Suprapubic skin (tissue), 4 donors: ENCODE data around the gene DDAH1. TPM values are rescaled to one million over a fixed set of nuclear protein-coding genes. Genes with fewer than 3 reads are reported as not detected.

Experiments
- DNase-seq, 2 donors: peaks; one replicate each; pipeline ENCODE4 v3.0.0-alpha.2; 2019; ENCODE audit warnings: low spot score in 2 of 2
- H3K27ac ChIP-seq: fragments of 200-600 bp; sonication (generic); one replicate; pipeline ENCODE4 v1.5.1; 2019
- H3K27me3 ChIP-seq: fragments of 200-600 bp; sonication (generic); one replicate; pipeline ENCODE4 v1.5.1; 2019
- H3K36me3 ChIP-seq: fragments of 200-600 bp; sonication (generic); one replicate; pipeline ENCODE4 v1.5.1; 2019
- H3K4me1 ChIP-seq: fragments of 200-600 bp; sonication (generic); one replicate; pipeline ENCODE4 v1.5.1; 2019
- H3K4me3 ChIP-seq: fragments of 200-600 bp; sonication (generic); one replicate; pipeline ENCODE4 v1.5.1; 2019; ENCODE audit warnings: mild to moderate bottlenecking
- H3K9me3 ChIP-seq: fragments of 200-600 bp; sonication (generic); one replicate; pipeline ENCODE4 v1.5.1; 2019
- EP300 ChIP-seq: sonication (generic); formaldehyde crosslinking; IDR thresholded peaks from one replicate; pipeline ENCODE4 v1.6.1; 2017; ENCODE audit warnings: antibody characterized with exemption
- POLR2A ChIP-seq, 2 donors: fragments of 450-650 bp; IDR thresholded peaks; one replicate each; pipeline ENCODE4 v1.6.1; 2017; ENCODE audit warnings: antibody characterized with exemption in 2 of 2, mild to moderate bottlenecking in 2 of 2, moderate library complexity in 2 of 2
- POLR2AphosphoS5 ChIP-seq, 3 donors: sonication (generic); formaldehyde crosslinking; IDR thresholded peaks; one replicate each; pipeline ENCODE4 v1.6.1; 2017; ENCODE audit warnings: antibody characterized with exemption in 3 of 3
- WGBS: methylation state at CpG from one replicate; pipeline ENCODE4 v1.1.5; 2018; 5-methylcytosine and 5-hydroxymethylcytosine counted together
- total RNA-seq, 4 donors: library from RNA; depleted of rRNA; stranded (reverse); fragments of >200 nt; gene quantifications; one replicate each; pipeline ENCODE4 v1.1.0, GENCODE V29; 2016
- TF ChIP-seq, protein P1 (sequence below), 2 donors: fragments of 200-600 bp in 1 of 2; fragments of 450-650 bp in 1 of 2; sonication (generic) in 1 of 2; IDR thresholded peaks; one replicate each; pipeline ENCODE4 v1.5.1; 2016 to 2019; ENCODE audit warnings: antibody characterized with exemption in 2 of 2, mild to moderate bottlenecking in 1 of 2, moderate library complexity in 1 of 2

Gene DDAH1
- total RNA-seq, 4 donors from 2014 or later, result 10.4 to 19.6 (median 15.5) TPM

- Histone ChIP-seq H3K4me3 (no peak overlapping the region), H3K4me1 (peaks cover 65% of the 10 kb centered on the region), H3K9me3 (no peaks in the 10 kb centered on the region), H3K27me3 (peaks cover 5% of the 10 kb centered on the region), H3K27ac (peak overlapping the region; percentile 41), H3K36me3 (no peaks in the 10 kb centered on the region)
- WGBS, result 52% methylated on average over 5 of the region's 5 CpGs
- no peak for TF ChIP-seq POLR2A (IDR thresholded peaks at IDR 0.05)
- TF ChIP-seq, protein P1, sequence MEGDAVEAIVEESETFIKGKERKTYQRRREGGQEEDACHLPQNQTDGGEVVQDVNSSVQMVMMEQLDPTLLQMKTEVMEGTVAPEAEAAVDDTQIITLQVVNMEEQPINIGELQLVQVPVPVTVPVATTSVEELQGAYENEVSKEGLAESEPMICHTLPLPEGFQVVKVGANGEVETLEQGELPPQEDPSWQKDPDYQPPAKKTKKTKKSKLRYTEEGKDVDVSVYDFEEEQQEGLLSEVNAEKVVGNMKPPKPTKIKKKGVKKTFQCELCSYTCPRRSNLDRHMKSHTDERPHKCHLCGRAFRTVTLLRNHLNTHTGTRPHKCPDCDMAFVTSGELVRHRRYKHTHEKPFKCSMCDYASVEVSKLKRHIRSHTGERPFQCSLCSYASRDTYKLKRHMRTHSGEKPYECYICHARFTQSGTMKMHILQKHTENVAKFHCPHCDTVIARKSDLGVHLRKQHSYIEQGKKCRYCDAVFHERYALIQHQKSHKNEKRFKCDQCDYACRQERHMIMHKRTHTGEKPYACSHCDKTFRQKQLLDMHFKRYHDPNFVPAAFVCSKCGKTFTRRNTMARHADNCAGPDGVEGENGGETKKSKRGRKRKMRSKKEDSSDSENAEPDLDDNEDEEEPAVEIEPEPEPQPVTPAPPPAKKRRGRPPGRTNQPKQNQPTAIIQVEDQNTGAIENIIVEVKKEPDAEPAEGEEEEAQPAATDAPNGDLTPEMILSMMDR (IDR thresholded peaks at IDR 0.05), result no peak
- TF ChIP-seq EP300, result no peak
- TF ChIP-seq POLR2AphosphoS5 (IDR thresholded peaks at IDR 0.05), result no peak
- no peak for DNase-seq
Measured at GRCh38 chr1:85461216-85461918, 3.6 kb downstream of the DDAH1 start.

DNA sequence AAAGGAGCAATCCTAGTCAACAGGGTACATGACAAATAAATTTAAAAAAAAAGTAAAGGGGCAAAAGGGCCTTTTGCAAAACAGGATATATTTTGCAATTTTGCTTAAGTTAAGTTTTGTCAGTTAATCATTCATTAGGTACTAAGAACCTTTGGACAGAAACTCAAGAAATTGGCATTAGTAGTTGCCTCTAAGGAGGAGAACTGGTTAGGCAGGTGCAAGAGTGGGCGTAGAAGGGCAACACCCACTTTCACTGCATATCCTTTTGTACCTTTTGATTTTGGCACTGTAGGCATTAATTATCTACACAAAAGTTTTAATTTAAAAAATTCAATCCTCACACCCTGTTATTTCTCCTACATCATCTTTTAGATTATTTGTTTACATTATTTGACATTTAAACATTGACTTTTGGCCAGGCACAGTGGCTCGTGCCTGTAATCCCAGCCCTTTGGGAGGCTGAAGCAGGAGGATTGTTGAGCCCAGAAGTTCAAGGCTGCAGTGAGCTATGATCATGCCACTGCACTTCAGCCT is 4.3 kb downstream of the DDAH1 start:
- Histone ChIP-seq H3K4me3 (no peak overlapping the region), H3K4me1 (peaks cover 62% of the 10 kb centered on the region), H3K9me3 (no peaks in the 10 kb centered on the region), H3K36me3 (no peaks in the 10 kb centered on the region), H3K27ac (peak overlapping the region; percentile 41), H3K27me3 (peaks cover 5% of the 10 kb centered on the region)
- no peak for DNase-seq
- 50% methylated on average over 2 of the region's 2 CpGs for WGBS
- TF ChIP-seq, protein P1 (IDR thresholded peaks at IDR 0.05), result no peak
- TF ChIP-seq POLR2A (IDR thresholded peaks at IDR 0.05), result no peak
- no peak for TF ChIP-seq EP300
- TF ChIP-seq POLR2AphosphoS5 (IDR thresholded peaks at IDR 0.05), result no peak

DNA sequence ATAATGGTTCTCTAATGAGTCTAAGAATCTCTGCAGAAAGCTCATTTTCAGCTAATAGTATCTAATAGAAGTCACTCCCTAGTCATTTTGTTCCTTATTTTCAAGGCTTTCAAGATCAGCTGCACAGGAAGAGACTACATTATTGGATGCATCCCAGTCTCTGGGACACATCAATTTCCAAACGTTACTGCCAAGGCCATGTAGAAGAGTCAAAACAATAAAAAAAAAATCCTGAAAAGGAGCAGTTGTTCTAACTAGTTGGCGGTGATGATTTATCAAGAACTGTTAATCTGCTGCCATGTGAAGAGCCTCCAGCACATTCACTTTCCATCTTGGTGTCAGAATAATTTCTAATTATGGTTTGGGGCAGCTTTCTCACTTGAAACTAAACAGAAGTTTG is 5.7 kb downstream of the DDAH1 start:
- WGBS, result 22% methylated on average over 2 of the region's 2 CpGs
- no peak for DNase-seq
- TF ChIP-seq EP300, result no peak
- TF ChIP-seq, protein P1 (IDR thresholded peaks at IDR 0.05), result no peak
- no peak for TF ChIP-seq POLR2AphosphoS5 (IDR thresholded peaks at IDR 0.05)
- TF ChIP-seq POLR2A (IDR thresholded peaks at IDR 0.05), result no peak
- H3K27ac ChIP-seq, result no peak overlapping the region
- H3K36me3 ChIP-seq, result no peaks in the 10 kb centered on the region
- no peaks in the 10 kb centered on the region for H3K9me3 ChIP-seq
- H3K4me1 ChIP-seq, result peaks cover 53% of the 10 kb centered on the region
- H3K4me3 ChIP-seq, result no peak overlapping the region
- no peaks in the 10 kb centered on the region for H3K27me3 ChIP-seq

DNA sequence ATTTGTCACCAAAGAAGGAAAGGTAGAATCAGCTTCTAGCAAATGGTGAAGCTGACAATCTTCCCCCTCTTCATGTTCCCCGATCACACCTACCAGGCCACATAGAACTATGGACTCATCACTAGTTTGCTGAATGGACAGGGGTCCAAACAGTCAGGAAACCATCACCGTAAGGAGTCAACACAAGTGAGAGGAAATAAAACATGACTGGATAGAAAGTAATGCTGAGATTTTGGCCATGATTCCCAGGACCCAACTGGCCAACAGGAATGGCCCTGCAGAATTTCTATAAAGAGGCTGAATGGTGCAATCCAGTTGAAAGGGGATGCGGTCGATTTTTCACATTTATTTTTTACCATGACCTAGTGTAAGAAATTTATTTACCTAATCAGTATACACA is 10.7 kb downstream of the DDAH1 start:
- WGBS, result 95% methylated on average over 4 of the region's 4 CpGs
- Histone ChIP-seq H3K4me1 (peaks cover 21% of the 10 kb centered on the region), H3K36me3 (no peaks in the 10 kb centered on the region), H3K9me3 (no peaks in the 10 kb centered on the region), H3K27ac (no peak overlapping the region), H3K4me3 (no peak overlapping the region), H3K27me3 (no peaks in the 10 kb centered on the region)
- DNase-seq, result no peak
- TF ChIP-seq POLR2A (IDR thresholded peaks at IDR 0.05), result no peak
- no peak for TF ChIP-seq POLR2AphosphoS5 (IDR thresholded peaks at IDR 0.05)
- no peak for TF ChIP-seq EP300
- TF ChIP-seq, protein P1 (IDR thresholded peaks at IDR 0.05), result no peak

- Histone ChIP-seq H3K27me3 (no peaks in the 10 kb centered on the region), H3K27ac (no peak overlapping the region), H3K4me1 (peaks cover 16% of the 10 kb centered on the region), H3K9me3 (no peaks in the 10 kb centered on the region), H3K4me3 (no peak overlapping the region), H3K36me3 (no peaks in the 10 kb centered on the region)
- WGBS, result 96% methylated on average over 2 of the region's 2 CpGs
- DNase-seq, result no peak
- TF ChIP-seq EP300 (no peak), POLR2AphosphoS5 (IDR thresholded peaks at IDR 0.05) (no peak), POLR2A (IDR thresholded peaks at IDR 0.05) (no peak)
- TF ChIP-seq, protein P1 (IDR thresholded peaks at IDR 0.05), result no peak
Measured at GRCh38 chr1:85453640-85454194, 11.2 kb downstream of the DDAH1 start.
